ENCODE results near the gene ASTN2. TPM values are rescaled to one million over a fixed set of nuclear protein-coding genes. Genes with fewer than 3 reads are reported as not detected.

ASTN2 gene
- total and polyA plus RNA-seq, 10 of the 15 experiments (the other 5 are each of a cell fraction or from before 2014, with no cell fraction given), result 1.4 to 15.7 (median 7.0) TPM

GRCh38 chr9:116464987-116465571 lies 949.8 kb downstream of the ASTN2 start:
- ChIA-PET POLR2A (no interaction called here), RAD21 (ENCODE audit: unreplicated experiment) (no interaction called here), CTCF (no interaction called here), SMC1A (ENCODE audit: uncharacterized antibody, unreplicated experiment) (no interaction called here)
- WGBS (ENCODE audit: insufficient coverage, insufficient replicate concordance, low lambda C conversion rate, missing lambda C conversion rate), result 80% methylated on average over 12 of the region's 12 CpGs
- H3K36me3 ChIP-seq (ENCODE audit: control insufficient read depth in 2 of 2, insufficient read depth in 2 of 2, low read length in 1 of 2), result no peaks in the 10 kb centered on the region
- no peak overlapping the region for H3K9ac ChIP-seq (ENCODE audit: control insufficient read depth, insufficient read depth, low read length)
- no peak overlapping the region for H2AFZ ChIP-seq (ENCODE audit: control insufficient read depth, low read depth, low read length)
- H4K20me1 ChIP-seq (ENCODE audit: control insufficient read depth, insufficient read depth), result 0 out of 2 replicates have a peak, but pooled peaks cover 3% of the 10 kb centered on the region
- no peak for TF ChIP-seq EED (IDR thresholded peaks at IDR 0.05; ENCODE audit: low read depth)
- no peak for TF ChIP-seq RFX5 (IDR thresholded peaks at IDR 0.05; ENCODE audit: low read depth, low read length)
- TF ChIP-seq RUNX3 (IDR thresholded peaks at IDR 0.05; ENCODE audit: low read length), result no peak
- TF ChIP-seq IKZF2 (IDR thresholded peaks at IDR 0.05), result no peak
- no peak for TF ChIP-seq RELA (IDR thresholded peaks at IDR 0.05; ENCODE audit: borderline replicate concordance, partially characterized antibody)
- no peak for TF ChIP-seq PKNOX1 (IDR thresholded peaks at IDR 0.05)
- no peak for TF ChIP-seq MTA2 (IDR thresholded peaks at IDR 0.05; ENCODE audit: low read depth)
- TF ChIP-seq FOS (IDR thresholded peaks at IDR 0.05; ENCODE audit: borderline replicate concordance, extremely low read depth, insufficient read length), result no peak
- no peak for TF ChIP-seq MTA3 (IDR thresholded peaks at IDR 0.05; ENCODE audit: borderline replicate concordance, low read length)
- no peak for TF ChIP-seq CBX3 (IDR thresholded peaks at IDR 0.05; ENCODE audit: borderline replicate concordance, low read depth)
- no peak for TF ChIP-seq TCF3 (IDR thresholded peaks at IDR 0.05; ENCODE audit: borderline replicate concordance, insufficient read depth, low read depth, low read length)
- TF ChIP-seq RB1 (IDR thresholded peaks at IDR 0.05; ENCODE audit: borderline replicate concordance), result no peak
- no peak for TF ChIP-seq SKIL (IDR thresholded peaks at IDR 0.05; ENCODE audit: low read depth, poor library complexity, severe bottlenecking)
- no peak for TF ChIP-seq RAD51 (IDR thresholded peaks at IDR 0.05)
- no peak for TF ChIP-seq WRNIP1 (IDR thresholded peaks at IDR 0.05; ENCODE audit: borderline replicate concordance, low read depth, low read length)
- TF ChIP-seq POLR2AphosphoS5 (IDR thresholded peaks at IDR 0.05; ENCODE audit: low read length), result no peak
- no peak for TF ChIP-seq ZBTB40 (IDR thresholded peaks at IDR 0.05; ENCODE audit: borderline replicate concordance)
- no peak for TF ChIP-seq BHLHE40 (IDR thresholded peaks at IDR 0.05; ENCODE audit: borderline replicate concordance in 1 of 2, low read depth in 2 of 2, low read length in 1 of 2)
- no peaks in the 10 kb centered on the region for H3K79me2 ChIP-seq (ENCODE audit: control insufficient read depth, insufficient read depth, low read length)
- no peaks in the 10 kb centered on the region for H3K4me1 ChIP-seq (ENCODE audit: control insufficient read depth, insufficient read depth, low read length)
- FAIRE-seq (no peak), ATAC-seq (no peak), DNase-seq (ENCODE audit: low read depth, low spot score) (no peak)
- intact Hi-C loops (cut with micrococcal nuclease; ENCODE audit: unreplicated experiment) (no loop called here), in situ Hi-C loops (cut with MboI) (no loop called here)
- H3K4me2 ChIP-seq (ENCODE audit: control insufficient read depth, insufficient read depth), result no peak overlapping the region
- no peaks in the 10 kb centered on the region for H3K9me3 ChIP-seq (replicated peaks; ENCODE audit: control insufficient read depth, insufficient read depth, low read length)
- no peaks in the 10 kb centered on the region for H3K27me3 ChIP-seq (replicated peaks in 1 of 2; ENCODE audit: control insufficient read depth in 2 of 2, insufficient read depth in 2 of 2, low read length in 1 of 2)
- H3K4me3 ChIP-seq, result no peak overlapping the region
- no TSS peak for BruUV-seq (replicated peaks)
- H3K27ac ChIP-seq (ENCODE audit: control insufficient read depth, insufficient read depth), result no peak overlapping the region
